ENCODE data around the gene ACSS1.

ACSS1 gene

DNA sequence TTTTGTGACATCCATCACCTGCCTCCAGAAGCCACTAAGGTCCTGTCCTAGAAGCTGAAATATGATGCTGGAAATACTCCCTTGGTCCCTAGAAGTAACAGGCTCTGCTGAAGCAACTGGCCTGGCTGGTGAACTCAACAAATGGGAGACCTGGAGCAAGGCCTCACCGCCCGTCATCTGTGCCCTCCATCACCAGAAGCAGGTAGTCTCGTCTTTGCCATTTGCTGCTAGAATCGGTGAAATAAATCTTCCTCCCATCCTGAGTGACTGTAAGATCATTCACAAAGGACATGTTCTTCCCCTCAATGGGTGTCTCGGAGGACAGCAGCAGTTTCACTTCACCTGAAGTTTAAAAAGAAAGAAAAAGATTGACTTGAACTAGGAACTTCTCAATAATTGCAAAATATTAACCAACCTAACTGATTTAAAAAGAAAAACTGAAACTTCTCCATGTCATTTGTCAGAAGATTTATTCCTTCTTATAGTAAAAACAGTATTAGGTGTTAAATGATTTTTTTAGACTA, 87.8 kb downstream of the ACSS1 start:
- DNase-seq, result no peak

DNA sequence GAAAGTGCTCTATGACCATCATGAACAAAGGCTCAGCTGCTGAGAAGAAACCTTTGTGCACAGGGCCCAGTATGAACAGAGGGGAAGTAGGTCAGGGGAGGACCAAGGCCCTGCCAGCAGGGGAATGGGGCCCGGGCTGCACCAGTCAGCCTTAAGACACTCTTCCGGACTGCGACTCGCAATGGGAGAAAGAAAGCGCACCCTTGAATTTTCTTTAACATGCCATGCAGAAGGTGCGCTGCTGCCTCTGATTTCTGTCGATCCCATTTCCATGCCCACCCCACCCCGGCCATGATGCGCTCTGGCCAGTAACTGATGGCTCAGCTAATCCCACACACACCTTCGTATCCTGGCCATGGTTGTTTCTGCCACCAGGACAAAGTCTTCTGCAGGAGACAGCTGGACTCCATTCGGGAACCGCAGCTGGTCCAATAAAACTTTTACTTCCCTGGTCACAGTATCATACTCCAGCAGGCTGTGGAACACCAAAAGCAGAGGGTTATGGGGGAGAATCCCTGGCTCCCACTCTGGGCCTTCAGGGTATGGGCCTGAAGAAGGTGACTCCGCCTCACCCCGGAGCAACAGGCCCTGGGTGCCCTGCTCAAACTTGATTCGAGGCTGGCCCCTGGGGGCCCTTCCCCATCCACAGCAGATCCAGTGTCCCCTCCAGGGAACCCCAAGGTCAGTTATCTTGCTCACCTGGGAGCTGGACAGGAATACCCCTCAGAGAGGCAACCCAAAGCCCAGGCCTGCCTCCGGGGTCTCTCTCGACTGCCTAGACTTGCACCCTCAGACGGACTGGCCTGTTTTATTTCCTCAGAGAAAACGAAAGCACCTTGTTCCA, 88.5 kb downstream of the ACSS1 start:
- no peak for DNase-seq

- no peak for DNase-seq
These were observed 89.6 kb downstream of the ACSS1 start for GRCh38 chr20:24968278-24968800.

DNA sequence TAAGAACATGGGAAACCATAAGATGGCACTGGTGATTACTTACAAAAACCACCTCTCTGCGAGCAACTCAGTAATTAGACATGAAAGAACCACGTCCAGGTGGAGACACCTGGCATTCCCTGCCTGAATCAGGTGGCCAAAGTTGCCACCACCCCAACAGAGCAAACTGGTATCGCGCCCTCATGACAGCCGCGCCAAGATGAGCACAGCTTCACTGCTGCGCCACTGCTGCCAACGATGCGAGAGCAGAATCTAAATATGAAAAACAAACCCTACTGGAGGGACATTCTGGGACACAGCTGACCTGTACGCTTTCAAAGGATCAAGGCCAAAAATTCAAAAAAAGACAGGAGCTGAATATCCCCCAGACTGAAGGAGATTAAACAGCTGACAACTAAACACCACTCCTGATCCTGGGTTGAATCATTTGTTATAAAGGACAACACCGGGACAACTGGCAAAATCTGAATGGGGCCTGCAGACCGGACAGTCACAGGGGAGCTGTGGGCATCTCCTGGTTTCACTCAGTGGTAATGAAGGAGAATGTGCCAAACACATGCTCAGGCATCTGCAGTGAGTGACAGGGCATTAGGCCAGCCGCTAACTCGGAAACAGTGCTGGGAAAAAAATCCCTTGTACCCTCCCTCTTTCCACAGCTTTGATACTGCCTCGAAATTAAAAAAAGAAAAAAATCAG, 91.5 kb downstream of the ACSS1 start:
- no peak for DNase-seq

DNA sequence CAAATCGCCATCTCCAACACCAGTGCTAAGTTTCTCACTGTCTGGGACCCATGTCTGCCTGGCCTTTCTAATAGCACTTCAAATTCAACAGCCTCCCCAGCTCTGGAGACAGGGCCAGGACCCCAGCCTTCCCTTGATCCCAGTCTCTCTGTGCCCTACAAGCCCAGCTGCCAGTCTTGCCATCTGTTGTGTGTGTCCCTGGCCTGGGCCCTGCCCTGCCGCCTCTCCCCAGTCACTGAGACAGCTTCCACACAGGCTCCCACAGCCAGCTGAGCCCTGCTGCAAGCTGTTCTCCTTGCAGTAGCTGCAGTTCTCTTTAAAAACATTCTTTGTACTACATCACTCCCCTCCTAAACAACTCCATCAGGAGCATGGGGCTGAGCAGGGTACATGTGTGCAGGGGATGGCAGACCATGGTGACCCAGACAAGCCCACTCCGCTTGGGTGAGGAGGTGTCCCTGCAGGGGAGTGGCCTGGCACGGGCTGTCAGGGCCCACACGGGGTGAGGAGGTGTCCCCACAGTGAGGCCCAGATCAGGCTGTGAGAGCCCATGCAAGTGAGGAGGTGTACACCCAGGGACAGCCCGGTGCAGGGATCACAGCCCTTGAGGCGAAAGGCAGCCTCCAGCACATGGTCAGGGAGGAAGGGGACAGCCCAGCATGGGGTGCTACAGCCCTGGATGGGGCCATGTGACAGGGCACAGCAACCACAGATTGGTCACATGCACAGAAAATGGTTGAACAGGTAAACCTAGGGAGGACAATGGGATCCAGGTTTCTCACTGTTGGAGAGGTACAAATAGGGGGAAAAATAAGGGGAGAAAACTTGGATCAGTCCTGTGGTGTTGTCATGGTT, 92.6 kb downstream of the ACSS1 start:
- DNase-seq, result no peak

GRCh38 chr20:24964506-24964840, 93.5 kb downstream of the ACSS1 start:
- DNase-seq, result no peak

DNA sequence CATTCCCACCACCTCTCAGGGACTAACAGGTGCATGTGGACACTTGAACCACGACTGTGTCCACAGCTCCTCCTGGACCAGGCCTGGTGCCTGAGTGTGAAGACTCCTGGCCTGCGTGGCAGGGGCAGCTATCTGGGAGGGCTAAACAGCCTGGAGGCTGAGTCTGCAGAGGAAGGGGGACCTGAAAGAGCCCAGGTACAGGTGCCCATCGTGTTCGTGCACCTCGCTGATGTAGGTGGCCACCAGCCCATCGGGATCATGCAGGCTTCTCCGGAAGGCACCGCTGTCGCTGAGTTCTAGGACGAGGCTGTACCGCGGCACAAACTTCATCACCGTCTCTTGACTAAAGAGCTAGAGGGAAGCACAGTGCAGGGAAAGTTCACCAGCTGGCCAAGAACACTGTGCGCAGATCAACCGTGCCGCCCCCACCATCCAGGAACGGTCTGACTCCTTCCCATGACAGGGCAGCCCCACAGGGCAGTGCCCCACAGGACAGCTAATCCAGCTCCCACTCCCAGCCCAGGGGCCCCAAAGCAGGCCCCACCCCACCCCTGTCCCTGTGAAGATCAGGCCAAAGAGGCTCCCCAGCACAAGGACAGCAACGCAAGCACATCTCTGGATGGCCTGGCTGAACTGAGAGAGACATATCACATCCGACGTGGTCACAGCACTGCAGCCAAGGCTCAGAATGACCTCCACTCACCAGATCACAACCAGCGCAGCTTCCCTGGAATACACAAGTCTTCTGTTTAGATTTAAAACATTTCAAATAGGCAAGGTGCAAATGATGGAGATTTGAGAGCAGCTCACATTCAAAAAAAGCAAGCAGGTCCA, 94.0 kb downstream of the ACSS1 start:
- DNase-seq, result no peak

DNA sequence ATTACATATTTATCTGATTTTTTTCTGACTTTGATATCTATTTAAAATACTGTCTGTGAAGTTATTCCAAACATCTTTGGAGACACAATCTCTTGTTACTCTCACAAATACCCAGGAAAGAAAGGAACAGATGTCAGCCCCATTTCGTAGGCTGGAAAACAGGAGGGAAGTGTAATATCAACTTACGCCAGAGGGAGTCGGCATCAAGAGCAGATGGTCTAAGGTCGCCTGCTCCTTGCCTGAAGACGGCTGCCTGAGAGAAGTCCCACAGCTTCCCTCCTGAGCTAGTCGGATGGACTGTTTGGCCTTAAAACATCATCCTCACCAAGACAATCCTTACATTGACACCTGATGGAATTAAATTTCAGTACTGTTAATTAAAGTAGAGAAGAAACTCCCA, 95.4 kb downstream of the ACSS1 start:
- no peak for DNase-seq

DNA sequence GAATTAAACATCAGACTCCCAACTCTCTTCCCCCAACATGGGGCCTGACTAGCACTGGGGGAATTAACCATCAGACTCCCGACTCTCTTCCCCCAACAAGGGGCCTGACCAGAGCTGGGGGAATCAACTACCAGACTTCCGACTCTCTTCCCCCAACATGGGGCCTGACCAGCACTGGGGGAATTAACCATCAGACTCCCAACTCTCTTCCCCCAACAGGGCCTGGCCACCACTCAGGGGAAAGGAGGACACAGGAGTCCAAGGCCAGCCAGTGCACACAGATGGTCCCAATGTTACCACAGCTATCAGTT, 95.8 kb downstream of the ACSS1 start:
- no peak for DNase-seq

GRCh38 chr20:24961384-24962181, 96.4 kb downstream of the ACSS1 start:
- no peak for DNase-seq

- no peak for DNase-seq
These were observed 97.1 kb downstream of the ACSS1 start for GRCh38 chr20:24960861-24961260.

DNA sequence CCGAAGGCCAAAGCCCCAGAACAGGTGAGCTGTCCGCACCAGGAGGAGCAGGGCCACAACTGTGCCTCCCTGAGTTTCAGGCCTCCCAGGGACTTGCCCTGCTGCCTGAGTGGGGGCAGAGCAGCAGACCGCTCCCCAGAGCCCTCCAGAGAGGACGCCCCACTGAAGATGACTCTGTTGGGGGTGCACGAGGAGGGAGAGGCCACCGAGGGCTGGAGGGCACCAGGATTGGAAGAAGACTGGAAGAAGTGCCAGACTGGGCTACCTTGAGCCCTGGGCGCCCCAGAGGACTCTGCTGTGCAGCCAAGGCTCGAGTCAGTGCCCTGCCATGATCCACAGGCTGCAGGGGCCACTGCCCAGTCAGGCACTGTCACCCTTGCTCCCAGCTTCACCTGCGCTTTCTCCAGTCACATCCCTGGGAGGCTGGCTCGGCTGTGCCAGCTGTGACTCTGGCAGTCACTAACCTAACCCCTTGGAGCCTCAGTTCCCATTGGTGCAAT, 97.6 kb downstream of the ACSS1 start:
- no peak for DNase-seq

DNA sequence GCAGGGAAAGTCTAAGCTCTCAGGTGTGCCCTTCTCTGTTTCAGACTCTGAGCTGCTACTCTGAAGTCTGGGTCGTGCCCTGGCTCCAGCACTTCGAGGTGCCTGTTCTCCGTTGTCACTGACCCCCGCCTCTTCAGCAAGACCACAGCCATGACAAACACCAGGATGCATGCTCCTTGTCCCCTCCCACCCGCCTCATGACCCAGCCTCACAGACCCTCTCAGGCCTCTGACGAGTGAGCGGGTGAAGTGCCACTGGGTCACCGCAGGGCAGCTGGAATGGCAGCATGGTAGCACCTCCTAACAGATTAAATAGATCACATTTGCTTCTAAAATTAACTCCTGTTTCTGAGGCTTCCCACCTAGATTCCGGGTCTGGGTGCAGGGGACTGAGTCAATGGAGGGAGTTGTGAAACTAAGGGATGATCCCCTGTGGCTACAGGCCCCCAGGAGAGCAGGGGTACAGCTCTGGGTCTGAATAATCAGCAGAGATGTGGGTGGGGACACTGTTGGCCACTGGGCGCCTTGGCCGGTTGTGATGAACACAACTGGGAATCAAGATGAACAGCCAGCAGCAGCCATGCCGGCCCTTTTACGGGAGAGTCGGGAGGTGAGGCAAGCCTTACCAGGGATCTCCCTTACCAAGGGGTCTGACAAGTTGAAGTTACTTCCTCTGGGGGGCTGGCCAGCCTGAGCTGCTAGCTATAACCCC, 98.2 kb downstream of the ACSS1 start:
- no peak for DNase-seq

DNA sequence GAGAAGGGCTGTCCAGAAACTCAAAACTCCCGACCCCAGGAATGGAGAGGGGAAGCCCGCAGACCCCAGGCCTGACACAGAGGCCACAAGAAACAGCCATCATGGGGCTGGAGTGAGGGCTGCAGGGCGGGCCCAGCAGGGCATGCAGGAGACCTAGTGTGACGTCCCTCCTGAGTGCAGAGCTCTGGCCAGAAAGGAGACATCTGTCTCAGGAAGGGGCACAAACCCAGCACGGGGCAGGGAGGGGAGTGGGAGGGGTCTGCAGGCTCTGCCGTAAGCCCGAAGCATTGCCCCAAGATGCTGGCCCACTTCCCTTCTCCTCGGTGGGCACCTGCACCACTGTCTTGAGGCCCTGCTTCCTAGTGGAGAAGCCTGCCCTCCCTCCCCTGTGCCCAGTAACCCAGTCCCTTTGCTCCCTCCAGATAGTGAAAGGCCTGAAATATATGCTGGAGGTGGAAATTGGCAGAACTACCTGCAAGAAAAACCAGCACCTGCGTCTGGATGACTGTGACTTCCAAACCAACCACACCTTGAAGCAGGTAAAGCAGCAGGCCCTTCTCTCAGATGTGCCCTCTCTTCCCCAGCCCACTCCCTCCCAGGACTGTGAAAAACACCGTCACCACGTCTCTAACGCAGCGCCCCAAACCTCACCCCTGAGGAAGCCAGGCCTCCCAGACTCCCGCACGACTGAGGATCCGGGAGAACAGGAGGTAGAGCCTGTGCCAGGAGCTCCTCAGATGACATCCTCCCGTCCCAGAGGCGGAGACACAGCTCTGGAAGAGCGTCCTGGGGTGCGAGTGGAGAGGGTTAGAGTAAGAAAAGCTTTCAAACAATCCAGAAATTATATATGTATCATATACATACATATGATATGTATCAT, 99.2 kb downstream of the ACSS1 start:
- no peak for DNase-seq

GRCh38 chr20:24957326-24958016, 100.5 kb downstream of the ACSS1 start:
- no peak for DNase-seq

Data from activated effector memory CD4-positive, alpha-beta T cell treated with Interleukin-2 at 50 U/mL for 16 hours (primary cell).